HG03196 (cell line): ENCODE measurements around the gene PSMA5.

ENCODE experiments used
- ATAC-seq: cut with Tn5 transposase; IDR thresholded peaks from one replicate; pipeline ENCODE4 v1.9.1; 2021; ENCODE audit not compliant: unreplicated experiment

Gene PSMA5

DNA sequence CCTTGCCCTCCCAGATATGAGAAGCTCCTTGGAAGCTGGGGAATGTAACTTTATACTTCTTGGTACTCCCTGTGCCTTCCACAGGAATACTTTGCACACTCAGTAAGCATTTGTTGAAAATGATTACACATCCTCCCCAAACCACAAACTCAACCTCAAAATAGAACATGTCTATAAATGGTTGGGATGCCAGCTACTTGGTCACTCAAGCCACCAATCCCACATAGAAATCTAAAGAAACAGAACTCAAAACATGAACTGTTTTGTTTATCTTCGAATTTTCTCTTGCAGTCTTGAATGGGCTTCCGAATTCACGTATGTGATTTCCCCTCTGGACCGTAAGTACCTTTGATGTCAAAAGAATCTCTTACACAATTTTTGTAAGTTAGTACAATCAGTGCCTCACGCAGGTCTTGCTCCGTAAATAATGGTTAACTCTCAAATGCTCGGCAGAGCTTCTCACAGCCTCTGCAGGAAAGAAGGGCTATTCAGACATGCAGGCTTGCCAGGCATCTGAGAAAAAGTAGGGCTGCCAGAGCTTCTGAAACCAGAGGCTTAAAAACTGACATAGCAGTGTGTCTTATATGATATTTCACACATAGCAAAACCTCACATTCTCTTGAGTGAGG lies 55.4 kb downstream of the PSMA5 start:
- ATAC-seq, result no peak

DNA sequence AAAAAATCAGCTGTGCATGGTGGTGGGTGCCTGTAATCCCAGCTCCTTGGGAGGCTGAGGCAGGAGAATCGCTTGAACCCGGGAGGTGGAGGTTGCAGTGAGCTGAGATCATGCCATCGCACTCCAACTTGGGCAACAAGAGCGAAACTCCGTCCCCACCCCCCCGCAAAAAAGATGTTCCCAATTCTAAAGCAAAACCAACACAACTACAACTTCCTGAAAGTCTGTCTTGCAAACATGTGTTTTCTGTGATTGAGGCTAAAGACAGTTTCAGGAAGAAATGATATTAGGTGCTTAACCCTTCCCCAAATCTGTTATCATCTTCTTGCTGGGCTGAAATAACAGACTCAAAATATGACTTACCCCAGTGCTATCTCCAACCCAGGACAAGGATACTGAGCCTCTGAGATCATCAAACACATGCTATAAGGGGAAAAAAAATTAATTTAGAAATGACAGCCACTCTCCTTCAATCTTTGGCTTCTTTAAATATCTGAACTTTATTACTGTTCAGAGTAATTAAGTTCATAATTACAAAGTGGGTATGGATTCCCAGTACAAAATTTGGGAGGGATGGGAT lies 57.0 kb downstream of the PSMA5 start:
- ATAC-seq, result no peak

DNA sequence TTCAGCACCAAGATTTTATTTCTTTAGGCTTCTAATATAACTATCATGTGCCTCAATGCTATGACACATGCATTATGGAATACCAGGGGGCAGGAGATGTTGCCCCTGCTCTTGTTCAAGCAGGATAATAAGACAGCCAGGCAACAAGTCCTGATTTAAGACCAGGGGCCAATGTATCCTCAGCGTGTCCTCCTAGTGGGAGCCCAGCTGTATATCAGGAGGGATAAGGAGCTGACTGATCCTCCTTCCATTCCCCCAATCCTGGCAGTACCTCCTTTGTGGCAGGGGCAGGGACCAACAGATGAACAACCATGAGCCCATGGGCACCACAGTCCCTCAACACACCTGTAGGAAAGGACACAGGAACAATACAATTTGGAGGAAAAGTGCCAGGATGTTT lies 57.8 kb downstream of the PSMA5 start:
- ATAC-seq, result no peak

DNA sequence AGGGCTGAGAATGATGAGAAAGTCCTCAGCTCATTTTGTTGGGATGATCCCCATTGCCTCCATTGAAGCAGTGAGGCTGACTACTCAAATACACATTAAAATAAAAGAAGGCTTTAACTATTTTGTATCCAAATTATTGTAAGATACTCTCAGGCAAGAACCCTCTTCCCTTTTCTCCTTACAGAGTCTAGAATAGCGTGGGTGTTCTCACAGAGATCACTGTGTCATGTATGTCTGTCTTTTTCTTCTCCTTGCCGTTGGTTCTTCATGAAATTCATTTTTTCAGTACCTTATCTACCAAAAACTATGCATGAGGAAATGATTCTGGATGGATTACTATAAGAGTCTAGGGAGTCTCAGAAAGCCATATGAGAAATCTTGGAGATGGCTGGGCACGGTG lies 58.6 kb downstream of the PSMA5 start:
- no peak for ATAC-seq

DNA sequence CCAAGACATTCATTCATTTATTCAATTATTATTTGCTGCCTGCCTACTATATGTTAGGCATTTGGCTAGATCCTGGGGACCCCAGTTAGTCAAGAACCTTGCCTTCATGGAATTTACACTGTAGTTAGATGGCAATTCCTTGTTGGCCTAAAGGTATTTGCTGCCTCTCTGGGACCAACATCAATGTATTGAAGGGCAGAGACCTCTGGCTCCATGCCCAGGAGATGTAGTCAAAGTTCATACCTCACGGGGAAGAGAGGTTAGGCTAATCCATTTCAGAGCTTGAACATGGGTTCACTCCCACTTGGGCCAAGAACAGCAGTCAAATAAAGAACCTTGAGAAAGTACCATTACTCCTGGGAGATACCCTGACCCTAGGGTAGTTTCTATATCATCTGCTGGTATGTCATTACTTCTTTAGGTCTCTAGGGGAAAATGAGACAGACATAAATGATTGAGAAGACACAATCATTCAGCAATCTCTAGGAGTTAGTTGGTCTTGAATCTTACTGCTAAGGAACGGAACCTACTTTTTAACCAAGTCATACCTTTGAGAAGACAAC lies 60.5 kb downstream of the PSMA5 start:
- no peak for ATAC-seq

DNA sequence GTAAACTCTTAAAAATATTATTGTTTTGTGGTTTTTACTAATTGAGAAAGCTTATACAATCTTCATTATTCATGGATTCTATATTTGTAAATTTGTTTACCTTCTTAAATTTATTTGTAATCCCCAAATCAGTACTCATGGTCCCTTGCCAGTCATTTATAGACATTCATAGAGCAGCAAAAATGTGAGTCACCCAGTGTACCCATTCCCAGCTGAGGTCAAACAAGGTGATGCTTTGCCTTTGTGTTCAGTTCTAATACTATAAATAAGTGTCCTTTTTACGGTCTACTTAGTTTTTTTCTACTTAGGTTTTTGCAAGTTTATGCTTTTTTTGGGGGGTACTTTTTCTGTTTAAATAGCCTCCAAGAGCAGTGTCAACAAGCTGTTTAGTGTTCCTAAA lies 64.6 kb downstream of the PSMA5 start:
- no peak for ATAC-seq

DNA sequence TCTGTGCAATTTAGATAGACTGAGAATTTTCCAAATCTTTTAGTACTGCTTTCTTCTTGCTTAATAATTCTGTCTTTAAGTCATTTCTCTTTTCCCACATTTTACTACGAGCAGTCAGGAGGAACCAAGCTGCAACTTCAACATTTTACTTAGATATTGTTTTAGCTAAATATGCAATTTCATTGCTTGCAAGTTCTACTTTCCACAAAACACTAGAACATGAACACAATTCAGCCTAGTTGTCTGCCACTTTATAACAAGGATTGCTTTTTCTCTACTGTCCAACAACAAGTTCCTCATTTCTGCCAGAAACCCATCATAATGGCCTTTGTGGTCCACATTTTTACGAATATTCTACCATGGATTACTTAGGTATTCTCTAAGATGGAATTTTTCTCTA lies 65.2 kb downstream of the PSMA5 start:
- no peak for ATAC-seq

DNA sequence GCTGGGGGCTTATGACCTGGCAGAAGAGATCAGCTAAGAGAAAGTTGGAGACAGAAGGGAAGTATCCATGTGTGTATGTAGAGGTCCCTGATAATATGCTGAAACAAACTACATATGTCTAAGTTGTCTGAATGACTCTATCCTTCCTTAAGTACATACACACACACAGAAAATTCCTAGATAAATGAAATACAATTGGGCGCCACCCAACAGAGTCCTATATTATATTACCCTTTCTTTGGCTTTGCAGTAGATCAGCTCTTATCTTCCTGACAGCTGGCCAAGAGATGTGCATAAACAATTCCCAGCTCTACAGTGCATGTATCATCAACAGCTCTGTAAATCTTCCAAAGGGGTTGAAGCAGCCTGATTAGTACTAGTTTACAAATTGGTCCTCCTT lies 68.6 kb downstream of the PSMA5 start:
- no peak for ATAC-seq

DNA sequence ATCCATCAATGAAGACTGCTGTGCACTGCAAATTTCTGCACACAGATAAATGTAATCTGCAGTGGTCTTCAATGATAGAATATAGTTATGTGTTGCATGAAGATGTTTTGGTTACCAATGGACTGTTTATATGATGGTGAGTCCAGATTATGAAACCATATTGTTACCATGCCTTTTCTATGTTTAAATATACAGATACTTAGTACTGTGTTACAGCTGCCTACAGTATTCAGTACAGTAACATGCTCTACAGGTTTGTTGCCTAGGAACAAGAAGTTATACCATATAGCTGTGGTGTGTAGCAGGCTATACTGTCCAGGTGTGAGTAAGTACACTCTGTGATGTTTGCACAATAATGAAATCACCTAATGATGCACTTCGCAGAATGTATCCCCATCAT lies 69.3 kb downstream of the PSMA5 start:
- ATAC-seq, result no peak

DNA sequence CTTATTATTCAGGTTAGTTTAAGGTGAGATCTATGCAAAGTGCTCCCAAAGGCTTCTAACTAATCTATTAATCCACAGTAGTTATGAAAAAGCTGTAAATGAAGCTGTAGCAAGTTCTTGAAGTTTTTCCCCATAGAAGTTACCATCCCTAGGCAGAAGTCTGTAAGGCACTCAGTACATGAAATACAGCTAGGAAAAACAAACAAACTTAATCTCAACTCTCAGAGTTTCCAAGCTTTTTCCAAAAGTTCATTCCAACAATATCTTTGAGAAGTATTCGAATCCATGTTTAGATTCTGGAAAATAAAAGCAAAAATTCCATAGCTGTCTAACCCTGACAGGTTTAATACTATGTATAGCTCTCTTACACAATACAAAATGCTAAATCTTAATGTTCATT lies 69.7 kb downstream of the PSMA5 start:
- ATAC-seq, result no peak

DNA sequence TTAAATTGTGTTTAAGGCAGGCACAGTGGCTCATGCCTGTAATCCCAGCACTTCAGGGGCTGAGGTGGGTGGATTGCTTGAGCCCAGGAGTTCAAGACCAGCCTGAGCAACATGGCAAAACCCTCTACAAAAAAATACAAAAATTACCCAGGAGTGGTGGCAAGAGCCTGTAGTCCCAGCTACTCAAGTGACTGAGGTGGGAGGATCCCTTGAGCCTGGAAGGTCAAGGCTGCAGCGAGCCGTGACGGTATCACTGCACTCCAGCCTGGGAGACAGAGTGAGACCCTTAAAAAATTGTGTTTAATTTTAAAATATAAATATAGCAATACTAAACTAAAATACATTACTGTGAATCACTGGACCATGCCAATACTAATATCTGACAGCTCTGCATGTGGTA lies 71.3 kb downstream of the PSMA5 start:
- no peak for ATAC-seq

DNA sequence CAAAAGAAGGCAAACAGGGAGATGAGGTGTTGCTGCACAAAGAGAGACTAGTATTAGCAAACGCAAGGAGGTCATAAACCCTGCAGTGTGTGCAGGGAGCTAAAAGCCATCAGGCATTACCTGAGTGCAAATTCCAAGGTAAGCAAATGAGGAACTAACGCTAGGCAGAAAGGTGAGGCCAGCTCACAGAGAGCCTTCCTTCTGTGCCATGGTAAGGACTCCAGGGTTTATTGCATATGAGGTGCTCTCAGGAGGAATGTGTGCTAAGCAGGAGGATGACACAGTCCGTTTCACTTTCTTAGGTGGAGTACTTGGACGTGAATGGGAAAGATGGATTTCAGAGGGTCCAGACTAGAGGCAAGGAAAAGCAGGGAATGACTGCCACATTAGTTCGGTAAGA lies 74.8 kb downstream of the PSMA5 start:
- ATAC-seq, result no peak

DNA sequence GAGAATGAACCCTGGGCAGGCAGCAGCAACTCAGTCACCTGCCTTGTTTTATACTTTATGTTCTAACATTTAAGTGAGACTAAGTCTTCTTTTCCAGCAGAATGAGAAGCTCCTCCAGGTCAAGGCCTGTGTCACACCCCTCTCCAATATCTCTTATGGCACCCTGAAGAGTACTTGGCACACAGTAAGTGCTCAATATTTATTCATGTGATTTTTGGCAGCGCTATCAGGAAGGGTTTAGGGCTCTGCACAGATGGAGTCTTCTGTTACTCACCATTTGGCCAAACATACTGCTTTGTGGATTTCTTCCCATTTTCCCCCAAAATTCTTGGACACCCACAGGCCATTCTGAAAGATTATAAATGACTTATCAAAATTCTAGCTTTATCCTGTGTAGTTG lies 75.6 kb downstream of the PSMA5 start:
- ATAC-seq, result no peak

DNA sequence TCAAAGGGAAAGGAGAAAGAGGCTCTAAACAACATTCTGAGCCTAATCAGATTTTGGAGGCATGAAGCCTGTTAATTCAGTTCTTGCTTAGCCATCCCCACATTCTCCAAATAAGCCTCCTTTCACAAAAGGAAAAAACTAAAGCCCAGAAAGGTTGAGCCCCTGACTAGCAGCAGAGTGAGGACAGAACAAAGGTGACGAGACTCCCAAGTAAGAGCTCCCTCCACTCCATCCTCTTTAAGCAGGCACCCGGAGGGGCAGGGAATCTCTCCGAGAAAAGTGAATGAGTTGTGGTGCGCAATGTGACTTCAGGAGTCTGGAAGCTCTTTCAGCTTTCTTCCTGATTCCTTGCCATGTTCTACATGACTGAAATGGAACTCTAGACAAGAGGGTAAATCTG lies 76.1 kb downstream of the PSMA5 start:
- no peak for ATAC-seq
